GM19468 (cell line): ENCODE data around the gene INTS2.
"Not testable (repeated sequence)": the region's sequence is repeated elsewhere in the genome, so short reads cannot be mapped to it uniquely, and the experiment has no call there.

Experiments used
- ATAC-seq: cut with Tn5 transposase; IDR thresholded peaks from one replicate; pipeline ENCODE4 v1.9.1; 2021; ENCODE audit warnings: mild to moderate bottlenecking, moderate library complexity, moderate number of reproducible peaks; ENCODE audit not compliant: unreplicated experiment; ENCODE audit errors: extremely low read depth

The INTS2 gene

DNA sequence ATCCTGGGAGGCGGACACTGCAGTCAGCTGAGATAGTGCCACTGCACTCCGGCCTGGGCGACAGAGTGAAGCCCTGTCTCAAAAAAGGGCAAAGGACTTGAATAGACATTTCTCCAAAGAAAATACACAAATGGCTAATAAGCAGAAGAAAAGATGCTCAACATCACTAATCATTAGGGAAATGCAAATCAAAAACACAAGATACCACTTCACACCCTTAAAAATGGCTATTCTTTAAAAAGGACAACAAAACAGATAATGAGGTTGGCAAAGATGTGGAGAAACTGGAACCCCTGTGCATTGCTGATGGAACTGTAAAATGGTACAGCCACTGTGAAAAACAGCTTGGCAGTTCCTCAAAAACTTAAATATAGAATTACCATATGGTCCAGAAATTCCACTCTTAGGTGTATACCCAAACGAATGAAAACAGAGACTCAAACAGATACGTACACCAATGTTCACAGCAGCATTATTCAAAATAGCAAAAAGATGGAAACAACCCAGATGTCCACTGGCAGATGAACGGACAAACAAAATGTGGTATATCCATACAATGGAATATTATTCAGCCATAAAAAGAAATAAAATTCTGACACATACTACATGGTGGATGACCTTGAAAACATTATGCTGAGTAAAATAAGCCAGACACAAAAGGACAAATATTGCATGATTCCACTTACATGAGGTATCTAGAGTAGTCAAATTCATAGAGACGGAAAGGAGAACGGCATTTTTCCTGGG, 100.0 kb downstream of the INTS2 start:
- no peak for ATAC-seq

DNA sequence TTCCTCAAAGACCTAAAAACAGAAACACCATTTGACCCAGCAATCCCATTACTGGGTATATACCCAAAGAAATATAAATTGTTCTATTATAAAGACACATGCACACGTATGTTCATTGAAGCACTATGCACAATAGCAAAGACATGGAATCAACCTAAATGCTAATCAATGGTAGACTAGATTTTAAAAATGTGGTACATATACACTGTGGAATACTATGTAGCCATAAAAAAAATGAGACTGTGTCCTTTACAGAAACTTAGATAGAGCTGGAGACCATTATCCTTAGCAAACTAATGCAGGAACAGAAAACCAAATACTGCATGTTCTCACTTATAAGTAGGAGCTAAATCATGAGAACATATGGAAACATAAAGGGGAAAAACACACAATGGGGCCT, 100.9 kb downstream of the INTS2 start:
- ATAC-seq, result not testable (repeated sequence)

DNA sequence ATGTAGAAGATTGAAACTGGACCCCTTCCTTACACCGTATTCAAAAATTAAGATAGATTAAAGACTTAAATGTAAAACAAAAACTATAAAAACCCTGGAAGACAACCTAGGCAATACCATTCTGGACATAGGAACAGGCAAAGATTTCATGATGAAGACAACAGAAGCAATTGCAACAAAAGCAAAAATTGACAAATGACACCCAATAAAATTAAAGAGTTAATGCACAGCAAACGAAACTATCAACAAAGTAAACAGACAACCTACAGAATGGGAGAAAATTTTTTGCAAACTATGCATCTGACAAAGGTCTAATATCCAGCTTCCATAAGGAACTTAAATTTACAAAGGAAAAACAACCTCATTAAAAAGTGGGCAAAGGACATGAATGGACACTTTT, 101.6 kb downstream of the INTS2 start:
- not testable (repeated sequence) for ATAC-seq

DNA sequence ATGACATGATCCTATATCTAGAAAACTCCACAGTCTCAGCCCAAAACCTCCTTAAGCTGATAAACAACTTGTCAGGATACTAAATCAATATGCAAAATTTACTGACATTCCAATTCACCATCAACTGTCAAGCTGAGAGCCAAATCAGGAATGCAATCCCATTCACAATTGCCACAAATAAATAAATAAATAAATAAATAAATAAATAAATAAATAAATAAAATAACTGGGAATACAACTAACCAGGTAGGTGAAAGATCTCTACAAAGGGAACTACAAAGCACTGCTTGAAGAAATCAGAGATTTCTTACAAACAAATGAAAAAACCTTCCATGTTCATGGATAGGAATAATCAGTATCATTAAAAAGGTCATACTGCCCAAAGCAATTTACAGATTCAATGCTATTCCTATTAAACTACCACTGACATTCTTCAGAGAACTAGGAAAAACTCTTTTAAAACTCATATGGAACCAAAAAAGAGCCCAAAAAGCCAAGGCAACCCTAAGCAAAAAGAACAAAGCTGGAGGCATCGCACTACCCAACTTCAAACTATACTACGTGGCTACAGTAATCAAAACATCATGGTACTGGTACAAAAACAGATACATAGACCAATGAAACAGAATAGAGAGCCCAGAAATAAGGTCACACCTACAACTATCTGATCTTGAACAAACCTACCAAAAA, 102.2 kb downstream of the INTS2 start:
- ATAC-seq, result no peak

DNA sequence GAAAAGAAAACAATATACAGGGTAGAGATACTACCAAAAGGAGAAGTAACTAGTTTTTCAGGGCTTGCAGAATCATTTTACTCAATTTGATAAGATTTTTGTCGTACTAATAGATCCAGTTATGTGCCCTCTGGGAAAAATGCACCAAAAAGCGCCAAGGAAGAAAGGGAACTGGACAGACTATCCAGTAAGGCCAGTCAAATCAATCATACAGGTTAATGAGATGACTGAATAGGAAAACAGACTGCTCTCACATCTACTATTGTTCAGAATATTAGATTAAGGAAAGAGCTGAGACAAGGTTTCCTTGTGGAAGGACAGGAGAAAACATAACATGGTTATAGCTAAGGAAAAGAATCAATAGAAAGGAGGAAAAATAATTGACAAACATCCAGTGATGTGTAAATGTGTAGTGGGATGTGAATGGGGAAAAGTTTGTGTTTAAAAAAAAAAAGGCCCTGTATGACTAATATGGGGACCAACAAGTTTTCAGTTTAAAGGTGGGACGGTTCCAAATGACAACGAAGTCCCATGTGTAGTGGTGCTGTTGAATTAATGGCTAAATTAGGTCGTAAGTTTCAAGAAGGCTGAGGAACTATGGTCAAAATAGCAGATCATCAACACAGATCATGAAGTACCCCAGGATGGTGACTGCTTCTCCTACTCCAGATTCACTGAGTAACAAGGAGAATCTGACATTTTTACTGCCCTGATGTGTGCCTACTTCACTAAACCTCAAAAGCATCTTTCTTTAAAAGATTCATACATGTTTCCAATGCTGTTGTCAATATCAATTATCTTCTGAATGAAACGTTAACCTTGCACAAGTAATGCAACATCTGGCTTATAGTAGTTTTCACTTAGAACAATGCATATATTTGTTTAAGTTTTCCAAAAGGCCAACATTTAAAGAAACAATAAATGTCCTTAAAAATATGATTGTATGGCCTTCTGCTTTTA, 105.2 kb downstream of the INTS2 start:
- ATAC-seq, result no peak

DNA sequence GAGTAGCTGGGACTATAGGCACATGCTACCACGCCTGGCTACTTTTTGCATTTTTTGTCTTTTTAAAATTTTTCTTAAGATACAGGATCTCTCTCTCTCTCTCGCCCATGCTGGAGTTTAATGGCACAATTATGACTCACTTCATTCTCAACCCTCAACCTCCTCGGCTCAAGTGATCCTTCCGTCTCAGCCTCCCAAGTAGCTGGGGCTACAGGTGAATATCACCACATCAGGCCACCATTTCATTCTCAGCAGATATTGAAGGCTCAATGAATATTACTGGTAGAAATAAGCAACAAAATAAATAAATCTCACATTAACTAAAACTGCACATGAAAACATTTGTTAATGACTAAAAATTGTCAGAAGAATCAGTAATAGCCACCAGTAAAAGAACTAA, 106.1 kb downstream of the INTS2 start:
- ATAC-seq, result no peak

DNA sequence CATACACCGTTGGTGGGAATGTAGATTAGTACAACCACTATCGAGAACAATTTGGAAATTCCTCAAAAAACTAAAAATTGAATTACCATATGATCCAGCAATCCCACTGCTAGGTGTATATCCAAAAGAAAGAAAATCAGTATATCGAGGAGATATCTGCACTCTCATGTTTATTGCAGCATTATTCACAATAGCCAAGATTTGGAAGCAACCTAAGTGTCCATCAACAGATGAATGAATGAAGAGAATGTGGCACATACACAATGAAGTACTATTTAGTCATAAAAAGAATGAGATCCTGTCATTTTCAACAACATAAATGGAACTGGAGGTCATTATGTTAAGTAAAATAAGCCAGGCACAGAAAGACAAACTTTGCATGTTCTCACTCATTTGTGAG, 108.5 kb downstream of the INTS2 start:
- not testable (repeated sequence) for ATAC-seq

DNA sequence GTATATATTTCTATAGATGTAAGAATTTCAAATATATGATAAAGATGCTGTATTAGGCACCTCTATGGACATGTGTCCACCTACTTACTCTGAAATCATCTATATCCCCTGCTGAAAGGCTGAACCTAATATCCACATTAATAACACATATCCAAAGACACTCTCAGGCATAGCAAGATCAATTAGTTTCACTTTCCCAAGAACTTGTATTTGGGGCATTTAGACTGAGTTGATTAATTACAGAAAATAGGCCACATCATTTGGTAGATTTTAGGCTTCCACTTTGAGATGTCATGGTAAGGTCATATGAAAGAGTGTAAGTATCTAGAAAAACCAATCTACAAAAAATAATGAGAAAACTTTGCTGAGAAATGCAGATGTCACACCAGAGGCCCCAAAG, 109.6 kb downstream of the INTS2 start:
- no peak for ATAC-seq

DNA sequence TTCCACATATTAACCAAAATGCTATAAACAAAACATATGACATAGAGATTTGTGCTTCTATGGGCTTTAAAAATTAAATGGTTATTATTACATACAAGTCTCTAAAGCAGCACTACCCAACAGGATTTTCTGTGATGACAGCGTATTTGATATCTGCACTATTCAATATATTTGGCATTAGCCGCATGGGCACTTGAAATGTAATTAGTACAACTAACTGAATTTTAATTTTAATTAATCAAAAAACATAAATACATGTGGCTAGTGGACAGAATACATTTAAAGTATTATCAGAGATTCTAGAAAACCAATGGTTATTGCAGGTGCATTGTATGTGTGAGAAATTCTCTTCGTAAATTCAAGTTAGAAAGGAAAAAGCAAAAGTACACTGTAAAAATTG, 110.3 kb downstream of the INTS2 start:
- ATAC-seq, result no peak

DNA sequence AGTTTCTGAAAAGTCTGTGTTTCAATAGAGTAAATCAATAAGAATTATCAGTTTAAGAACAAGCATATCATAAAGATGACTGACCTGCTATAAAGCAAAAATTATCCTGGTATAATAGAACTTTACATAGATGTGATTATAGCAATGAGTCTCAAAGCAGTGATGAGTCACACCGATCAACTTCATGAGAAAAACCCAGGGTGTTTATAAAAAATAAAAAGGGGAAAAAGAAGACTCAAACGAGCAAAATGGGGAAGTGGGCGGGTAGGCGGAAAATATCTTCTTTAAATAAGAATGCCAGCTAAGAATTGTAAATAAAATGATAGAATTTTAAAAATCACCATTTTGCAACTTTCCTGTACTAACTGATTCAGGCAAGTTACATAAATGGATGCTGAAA, 111.2 kb downstream of the INTS2 start:
- ATAC-seq, result no peak

DNA sequence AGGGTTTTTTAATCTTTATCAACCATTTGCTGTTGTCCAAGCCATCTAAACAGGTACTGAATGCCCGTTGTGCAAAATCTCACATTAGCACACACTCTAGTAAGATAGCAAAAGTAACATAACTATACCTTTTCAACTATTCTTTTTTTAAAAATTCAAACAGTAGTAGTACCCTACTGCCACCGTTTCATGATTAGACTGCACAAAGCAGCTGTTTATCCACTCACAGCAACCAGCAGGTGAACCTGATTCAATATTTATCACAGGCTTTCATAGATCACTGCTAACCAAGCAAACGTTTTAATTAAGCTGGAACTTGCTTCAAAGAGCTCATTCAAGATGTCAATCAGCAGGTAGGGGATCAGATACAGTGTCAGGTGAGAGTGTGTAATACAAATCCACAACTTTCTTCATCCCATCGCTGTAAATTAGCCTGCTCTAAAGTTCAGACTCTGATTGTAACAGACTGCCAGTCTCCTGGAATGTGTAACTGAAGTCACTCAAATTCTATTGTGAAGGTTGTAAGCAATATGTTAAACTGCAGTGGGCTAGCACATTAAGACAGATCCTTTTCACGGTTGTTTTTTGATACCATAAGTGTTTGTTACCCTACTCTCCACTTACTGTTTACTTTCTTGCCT, 111.8 kb downstream of the INTS2 start:
- ATAC-seq, result no peak
